Measurements from ENCODE around the gene CFAP74.
A peak's percentile ranks its signal among the peaks of the same experiment; 100 is the strongest.

GRCh38 chr1:1918901-1919303 lies 84.7 kb downstream of the CFAP74 start, which contains the start of gene TMEM52:
- TF ChIP-seq CTCF (IDR thresholded peaks at IDR 0.05) (peak in 1 of 6 experiments; percentile 22), POLR2A (IDR thresholded peaks at IDR 0.05) (peak in 1 of 2 donors; percentile 64)

Measured in thyroid gland (tissue), 4 donors.